Measurements from ENCODE around the gene GADD45G. TPM values are rescaled to one million over a fixed set of nuclear protein-coding genes. Genes with fewer than 3 reads are reported as not detected.

GADD45G gene
- polyA plus RNA-seq, 2 of the 4 experiments (the other 2 are of a cell fraction): 0.15 to 0.16 TPM

GRCh38 chr9:89598363-89598713 lies 6.5 kb upstream of the GADD45G start:
- Histone ChIP-seq H3K4me1 (peaks cover 2% of the 10 kb centered on the region; the same call in 2 of the 3 replicates), H3K27ac (no peak overlapping the region), H3K9me3 (no peaks in the 10 kb centered on the region), H3K4me3 (no peak overlapping the region), H3K4me2 (no peak overlapping the region; the same call in 2 of the 3 replicates)
- DNase-seq (ENCODE audit: low read depth in 1 of 2, low spot score in 1 of 2): no peak
- CTCF ChIA-PET: interaction anchor here (0.6 to 11.2 kb wide), 65 partner anchors 8 to 1270 kb away, joined by 3 to 183 read pairs (median 4); no protein-coding TSS in a partner anchor
- no peak for FAIRE-seq
- WGBS (ENCODE audit: missing lambda C conversion rate): 2% methylated on average over 2 of the region's 2 CpGs
- TF ChIP-seq CTCF (IDR thresholded peaks at IDR 0.05): 0 out of 3 replicates have a peak, but pooled peaks have one; percentile 22
- TF ChIP-seq RCOR1 (IDR thresholded peaks at IDR 0.05; ENCODE audit: low read depth, low read length): no peak
- no peak for TF ChIP-seq TFCP2L1 (CRISPR knock-in tag; IDR thresholded peaks at IDR 0.05)
- peak; percentile 81 for TF ChIP-seq ZFP36 (IDR thresholded peaks at IDR 0.05; ENCODE audit: borderline replicate concordance, partially characterized antibody)
- no peak for TF ChIP-seq ELK1 (IDR thresholded peaks at IDR 0.05; ENCODE audit: low read depth, low read length)
- 0 out of 5 replicates have a peak, but pooled peaks of 1 of the 2 experiments have one; percentile 5 for TF ChIP-seq RAD21 (conservative IDR thresholded peaks at IDR 0.05 in 1 of 2, IDR thresholded peaks at IDR 0.05 in 1 of 2)
- no peak for ATAC-seq
- POLR2A ChIA-PET: no interaction called here

GRCh38 chr9:89598926-89599325 lies 5.9 kb upstream of the GADD45G start:
- ATAC-seq: no peak
- Histone ChIP-seq H3K4me2 (peak overlapping the region; percentile 2; the same call in 1 of the 3 replicates), H3K9me3 (no peaks in the 10 kb centered on the region), H3K4me3 (no peak overlapping the region), H3K4me1 (peaks cover 5% of the 10 kb centered on the region; the same call in 2 of the 3 replicates), H3K27ac (no peak overlapping the region)
- no peak for TF ChIP-seq BCL3 (IDR thresholded peaks at IDR 0.05)
- CTCF ChIA-PET: interaction anchor here (0.6 to 16.3 kb wide), 48 partner anchors 7 to 1268 kb away, joined by 3 to 371 read pairs (median 5); no protein-coding TSS in a partner anchor
- FAIRE-seq: no peak
- WGBS (ENCODE audit: missing lambda C conversion rate): 4% methylated on average over 10 of the region's 10 CpGs
- POLR2A ChIA-PET: no interaction called here
- DNase-seq (ENCODE audit: low read depth in 1 of 2, low spot score in 1 of 2): peak in 1 of 2 experiments; percentile 25

- ChIA-PET CTCF (interaction anchor here (0.7 to 16.3 kb wide), 14 partner anchors 7 to 521 kb away, joined by 3 to 371 read pairs (median 4); no protein-coding TSS in a partner anchor), POLR2A (no interaction called here)
- H3K4me3 ChIP-seq: no peak overlapping the region
- TF ChIP-seq CBX2 (IDR thresholded peaks at IDR 0.05; ENCODE audit: borderline replicate concordance, low read depth) (no peak), ZFP36 (IDR thresholded peaks at IDR 0.05; ENCODE audit: borderline replicate concordance, partially characterized antibody) (no peak), RFX5 (IDR thresholded peaks at IDR 0.05) (no peak), HOXA7 (CRISPR knock-in tag; IDR thresholded peaks at IDR 0.05) (no peak), FOXS1 (CRISPR knock-in tag; IDR thresholded peaks at IDR 0.05) (no peak), CTCF (IDR thresholded peaks at IDR 0.05) (no peak), NPAS2 (CRISPR knock-in tag; IDR thresholded peaks at IDR 0.05; ENCODE audit: borderline replicate concordance) (no peak), NR3C1 (IDR thresholded peaks at IDR 0.05) (no peak), RCOR1 (IDR thresholded peaks at IDR 0.05; ENCODE audit: low read depth, low read length) (no peak), FOSL2 (IDR thresholded peaks at IDR 0.05) (no peak), FOSL2 (CRISPR knock-in tag; IDR thresholded peaks at IDR 0.05) (no peak), CBX8 (IDR thresholded peaks at IDR 0.05) (no peak), TFCP2L1 (CRISPR knock-in tag; IDR thresholded peaks at IDR 0.05) (no peak), CHD4 (IDR thresholded peaks at IDR 0.05; ENCODE audit: borderline replicate concordance) (no peak), BHLHE40 (IDR thresholded peaks at IDR 0.05; ENCODE audit: low read depth, low read length) (no peak), HMGXB4 (CRISPR knock-in tag; IDR thresholded peaks at IDR 0.05; ENCODE audit: borderline replicate concordance) (no peak), MYC (IDR thresholded peaks at IDR 0.05; ENCODE audit: borderline replicate concordance, low read length) (no peak), ZNF302 (CRISPR knock-in tag; IDR thresholded peaks at IDR 0.05) (no peak), MAFK (IDR thresholded peaks at IDR 0.05; ENCODE audit: partially characterized antibody) (no peak)
- H3K4me2 ChIP-seq: no peak overlapping the region
- ATAC-seq (no peak), DNase-seq (ENCODE audit: low read depth in 1 of 2, low spot score in 1 of 2) (no peak), FAIRE-seq (no peak)
- 33% methylated on average over 6 of the region's 6 CpGs for WGBS (ENCODE audit: missing lambda C conversion rate)
- H3K27ac ChIP-seq: no peak overlapping the region
- no peaks in the 10 kb centered on the region for H3K9me3 ChIP-seq
- H3K4me1 ChIP-seq: peaks cover 8% of the 10 kb centered on the region; the same call in 2 of the 3 replicates
Measured at GRCh38 chr9:89600831-89601230, 4.0 kb upstream of the GADD45G start.

Data from A549 (cell line).